Measurements from ENCODE around the gene FAM174A.
"Not testable (repeated sequence)": the region's sequence is repeated elsewhere in the genome, so short reads cannot be mapped to it uniquely, and the experiment has no call there.

FAM174A gene

GRCh38 chr5:100576217-100576751, 41.1 kb downstream of the FAM174A start:
- no peak for DNase-seq (ENCODE audit: low read depth)

- no peak for DNase-seq (ENCODE audit: low read depth)
Measured at GRCh38 chr5:100577506-100577905, 42.3 kb downstream of the FAM174A start.

- DNase-seq (ENCODE audit: low read depth) = no peak
Measured at GRCh38 chr5:100584069-100584468, 48.9 kb downstream of the FAM174A start.

- DNase-seq (ENCODE audit: low read depth) = no peak
Measured at GRCh38 chr5:100584889-100585288, 49.7 kb downstream of the FAM174A start.

- no peak for DNase-seq (ENCODE audit: low read depth)
Measured at GRCh38 chr5:100590867-100591266, 55.7 kb downstream of the FAM174A start.

GRCh38 chr5:100595152-100595811, 60.1 kb downstream of the FAM174A start:
- no peak for DNase-seq (ENCODE audit: low read depth)

GRCh38 chr5:100595812-100596173, 60.6 kb downstream of the FAM174A start:
- DNase-seq (ENCODE audit: low read depth) = no peak

GRCh38 chr5:100598446-100598845, 63.3 kb downstream of the FAM174A start:
- DNase-seq (ENCODE audit: low read depth) = no peak

- no peak for DNase-seq (ENCODE audit: low read depth)
Measured at GRCh38 chr5:100600298-100600994, 65.3 kb downstream of the FAM174A start.

- DNase-seq (ENCODE audit: low read depth) = no peak
Measured at GRCh38 chr5:100603141-100603540, 68.0 kb downstream of the FAM174A start.

GRCh38 chr5:100604021-100604420, 68.8 kb downstream of the FAM174A start:
- not testable (repeated sequence) for DNase-seq (ENCODE audit: low read depth)

GRCh38 chr5:100609594-100609993, 74.4 kb downstream of the FAM174A start:
- DNase-seq (ENCODE audit: low read depth) = no peak

GRCh38 chr5:100614308-100614707, 79.1 kb downstream of the FAM174A start:
- no peak for DNase-seq (ENCODE audit: low read depth)

GRCh38 chr5:100615362-100615761, 80.2 kb downstream of the FAM174A start:
- no peak for DNase-seq (ENCODE audit: low read depth)

GRCh38 chr5:100616291-100616690, 81.1 kb downstream of the FAM174A start:
- no peak for DNase-seq (ENCODE audit: low read depth)

- no peak for DNase-seq (ENCODE audit: low read depth)
Measured at GRCh38 chr5:100616981-100617380, 81.8 kb downstream of the FAM174A start.

GRCh38 chr5:100623719-100624118, 88.5 kb downstream of the FAM174A start:
- DNase-seq (ENCODE audit: low read depth) = no peak

- no peak for DNase-seq (ENCODE audit: low read depth)
Measured at GRCh38 chr5:100634937-100635534, 99.9 kb downstream of the FAM174A start.
